ENCODE data around the gene MED13.
"Not testable (repeated sequence)": the region's sequence is repeated elsewhere in the genome, so short reads cannot be mapped to it uniquely, and the experiment has no call there.

MED13 gene

DNA sequence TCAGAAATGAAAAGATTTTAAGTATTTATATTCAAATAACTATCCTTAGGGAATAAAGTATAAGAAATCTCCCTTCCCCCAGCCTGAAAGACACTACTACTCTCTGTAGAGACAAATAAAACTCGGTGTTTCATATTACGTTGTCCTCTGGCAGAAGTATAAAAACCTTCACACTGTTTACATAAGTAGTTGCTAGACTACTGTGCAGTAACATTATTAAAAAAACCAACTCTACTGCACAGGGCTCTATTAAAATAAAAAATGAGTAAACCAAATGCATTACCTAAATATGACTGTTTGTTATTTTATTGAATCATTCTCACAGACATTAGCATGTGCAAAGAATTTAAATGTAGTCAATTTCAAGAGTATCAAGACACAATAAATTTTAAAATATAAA lies 67.4 kb downstream of the MED13 start:
- no peak for DNase-seq (ENCODE audit: low spot score)

DNA sequence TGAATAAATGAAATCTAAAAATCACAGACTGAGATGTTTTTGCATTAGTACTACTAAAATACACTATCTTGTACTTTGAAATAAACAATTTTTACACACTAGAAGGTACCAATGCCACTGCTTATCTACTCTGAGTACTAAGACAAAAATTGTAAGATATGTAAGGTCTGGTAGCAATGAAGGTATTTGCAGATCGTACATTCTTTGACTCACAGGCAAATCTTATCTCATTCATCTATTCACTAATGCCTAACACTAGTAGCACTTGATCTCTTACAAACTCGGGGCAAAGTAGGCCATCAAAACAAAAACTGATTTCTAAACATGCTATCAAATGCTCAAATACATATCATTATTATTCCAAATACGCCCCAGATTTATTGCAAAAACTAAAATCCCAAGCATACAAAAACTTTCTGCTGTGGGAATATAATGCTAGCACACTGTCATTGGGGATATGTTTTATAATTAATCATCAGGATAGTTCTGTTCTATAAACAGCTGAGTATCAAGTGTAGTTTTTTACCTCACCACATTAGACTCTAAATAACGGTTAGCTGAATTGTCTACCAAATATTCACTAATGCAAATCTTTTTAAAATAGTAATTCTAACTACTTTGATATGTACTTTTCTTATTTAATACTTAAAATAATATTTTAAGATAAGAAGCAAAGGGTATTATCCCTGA lies 68.0 kb downstream of the MED13 start:
- no peak for DNase-seq (ENCODE audit: low spot score)

DNA sequence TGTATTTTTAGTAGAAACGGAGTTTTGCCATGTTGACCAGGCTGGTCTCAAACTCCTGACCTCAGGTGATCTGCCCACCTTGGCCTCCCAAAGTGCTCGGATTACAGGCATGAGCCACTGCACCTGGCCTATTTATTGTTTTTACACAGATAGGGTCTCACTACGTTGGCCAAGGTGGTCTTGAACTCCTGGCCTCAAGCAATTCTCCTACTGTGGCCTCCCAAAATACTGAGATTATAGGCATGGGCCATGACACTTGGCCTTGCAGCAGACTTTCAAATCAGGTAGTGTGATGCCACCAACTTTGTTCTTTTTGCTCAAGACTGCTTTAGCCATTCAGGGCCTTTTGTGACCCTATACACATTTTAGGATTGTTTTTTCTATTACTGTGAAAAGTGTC lies 75.6 kb downstream of the MED13 start:
- DNase-seq (ENCODE audit: low spot score): no peak

DNA sequence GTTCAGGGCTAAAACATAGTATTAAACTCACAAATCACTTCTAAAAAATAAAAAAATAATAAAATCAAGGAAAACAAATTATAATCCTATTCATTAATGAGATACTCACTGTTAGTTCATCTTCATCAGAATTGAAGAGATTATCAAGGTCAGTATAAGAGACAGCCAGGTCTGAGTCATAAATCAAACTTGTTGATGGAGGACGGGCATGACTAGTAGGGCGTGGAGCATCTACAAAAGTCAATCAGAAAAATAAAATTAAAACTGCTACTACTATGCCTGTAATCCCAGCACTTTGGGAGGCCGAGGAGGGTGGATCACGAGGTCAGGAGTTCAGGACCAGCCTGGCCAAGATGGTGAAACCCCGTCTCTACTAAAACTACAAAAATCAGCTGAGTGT lies 78.2 kb downstream of the MED13 start:
- no peak for DNase-seq (ENCODE audit: low spot score)

DNA sequence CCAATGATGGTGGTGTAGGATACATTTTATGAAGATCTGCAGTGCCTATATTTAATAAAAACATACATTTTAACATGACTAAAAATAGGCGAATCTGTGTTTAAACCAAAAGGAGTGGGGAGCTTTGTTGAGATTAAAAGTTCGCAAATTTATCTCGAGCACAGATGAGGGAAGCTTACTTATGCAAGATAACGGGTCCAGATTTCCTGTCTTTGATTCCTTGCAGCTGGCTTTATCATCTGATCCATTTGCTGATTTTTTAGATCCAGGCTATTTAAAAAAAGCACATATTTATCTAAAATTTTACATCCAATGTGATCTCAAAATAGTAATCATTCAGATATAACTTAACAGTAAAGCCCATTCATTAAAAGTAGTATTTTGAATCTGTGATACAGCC lies 80.3 kb downstream of the MED13 start:
- DNase-seq (ENCODE audit: low spot score): no peak

DNA sequence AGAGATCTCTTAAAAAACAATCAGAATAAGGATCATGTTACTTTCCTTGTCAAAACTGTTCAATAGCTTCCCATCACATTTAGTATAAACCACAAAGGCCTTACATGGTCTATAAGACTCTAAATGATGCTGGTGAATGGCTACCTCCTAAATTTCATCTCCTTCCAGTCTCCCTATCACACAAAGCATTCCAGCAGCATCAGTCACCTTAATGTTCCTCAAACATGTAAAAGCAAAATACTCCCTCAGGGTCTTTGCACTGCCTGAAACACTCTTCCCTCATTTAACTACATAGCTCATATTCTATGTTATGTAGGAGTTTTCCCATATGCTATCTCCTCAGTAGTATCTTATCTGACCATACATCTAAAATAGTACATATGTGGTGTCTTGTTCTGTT lies 83.8 kb downstream of the MED13 start:
- no peak for DNase-seq (ENCODE audit: low spot score)

DNA sequence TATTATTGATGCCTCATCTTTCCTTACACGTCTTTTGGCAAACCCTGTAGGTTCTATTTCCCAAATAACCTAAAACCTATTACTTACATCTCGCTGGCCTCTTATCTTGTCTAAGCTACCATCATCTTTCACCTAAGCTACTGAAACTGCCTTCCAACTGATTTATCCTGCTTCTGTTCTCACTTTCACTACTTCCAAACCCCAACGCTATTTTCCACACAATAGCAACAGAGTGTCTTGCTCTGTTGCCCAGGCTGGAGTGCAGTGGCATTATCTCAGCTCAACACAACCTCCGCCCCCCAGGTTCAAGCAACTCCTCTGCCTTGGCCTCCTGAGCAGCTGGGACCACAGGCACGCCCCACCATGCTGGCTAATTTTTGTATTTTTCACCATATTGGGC lies 84.5 kb downstream of the MED13 start:
- no peak for DNase-seq (ENCODE audit: low spot score)

DNA sequence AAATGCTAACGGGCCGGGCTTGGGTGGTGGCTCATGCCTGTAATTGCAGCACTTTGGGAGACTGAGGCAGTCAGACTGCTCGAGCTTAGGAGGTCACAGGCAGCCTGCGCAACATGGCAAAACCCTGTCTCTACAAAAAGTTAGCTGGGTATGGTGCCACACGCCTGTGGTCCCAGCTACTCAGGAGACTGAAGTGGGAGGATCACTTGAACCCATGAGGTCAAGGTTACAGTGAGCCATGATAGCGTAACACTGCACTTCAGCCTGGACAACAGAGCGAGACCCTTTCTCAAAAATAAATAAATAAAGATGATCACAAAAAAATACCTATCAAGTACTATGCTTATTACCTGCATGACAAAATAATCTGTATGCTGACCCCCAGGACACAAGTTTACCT lies 91.0 kb downstream of the MED13 start:
- DNase-seq (ENCODE audit: low spot score): no peak

DNA sequence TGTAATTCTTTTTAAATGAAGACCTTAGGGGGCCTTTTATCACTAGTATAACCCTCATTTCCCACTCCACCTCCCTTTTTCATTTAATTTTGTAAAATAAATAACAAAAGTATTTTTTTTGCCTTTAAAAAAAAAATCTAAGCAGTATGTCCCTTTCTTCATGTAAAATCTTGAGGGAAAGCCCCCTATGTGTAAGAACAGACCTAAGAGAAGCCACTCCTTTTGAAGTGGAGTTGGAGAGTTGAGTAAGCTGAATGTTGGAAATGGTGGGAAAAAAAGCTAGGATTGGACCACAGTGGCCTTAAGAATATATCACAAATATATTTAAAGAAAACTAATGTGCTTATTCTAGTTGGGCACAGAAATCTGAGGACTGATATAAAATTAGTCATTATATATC lies 92.8 kb downstream of the MED13 start:
- DNase-seq (ENCODE audit: low spot score): no peak

DNA sequence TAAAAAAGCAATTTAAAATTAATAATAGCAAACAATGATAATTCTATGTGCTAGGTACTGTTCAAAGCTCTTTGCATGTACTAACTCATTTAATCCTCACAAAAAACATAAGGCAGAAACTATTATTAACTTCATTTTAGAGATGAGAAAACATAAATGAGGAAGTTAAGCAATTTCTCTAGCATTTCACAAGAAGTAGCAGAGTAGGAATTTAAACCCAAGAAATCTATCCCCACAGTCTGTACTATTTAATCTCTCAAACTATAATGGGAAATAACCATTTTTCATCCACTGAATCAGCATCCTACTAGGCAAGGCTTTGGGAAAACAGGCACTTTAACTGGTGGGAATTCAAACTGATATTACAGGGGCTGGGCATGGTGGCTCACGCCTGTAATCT lies 95.0 kb downstream of the MED13 start:
- DNase-seq (ENCODE audit: low spot score): no peak

DNA sequence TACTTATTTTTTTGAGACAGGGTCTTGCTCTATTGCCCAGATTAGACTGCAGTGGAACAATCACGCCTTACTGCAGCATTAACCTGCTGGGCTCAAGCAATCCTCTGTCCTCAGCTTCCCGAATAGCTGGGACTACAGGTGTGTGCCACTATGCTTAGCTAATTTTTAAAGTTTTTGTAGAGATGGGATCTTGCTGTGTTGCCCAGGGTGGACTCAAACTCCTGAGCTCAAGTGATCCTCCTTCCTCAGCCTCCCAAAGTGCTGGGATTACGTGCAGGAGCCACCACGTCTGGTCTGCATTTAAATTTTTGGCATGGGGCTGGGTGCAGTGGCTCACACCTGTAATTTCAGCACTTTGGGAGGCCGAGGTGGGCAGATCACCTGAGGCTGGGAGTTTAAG lies 96.3 kb downstream of the MED13 start:
- no peak for DNase-seq (ENCODE audit: low spot score)

DNA sequence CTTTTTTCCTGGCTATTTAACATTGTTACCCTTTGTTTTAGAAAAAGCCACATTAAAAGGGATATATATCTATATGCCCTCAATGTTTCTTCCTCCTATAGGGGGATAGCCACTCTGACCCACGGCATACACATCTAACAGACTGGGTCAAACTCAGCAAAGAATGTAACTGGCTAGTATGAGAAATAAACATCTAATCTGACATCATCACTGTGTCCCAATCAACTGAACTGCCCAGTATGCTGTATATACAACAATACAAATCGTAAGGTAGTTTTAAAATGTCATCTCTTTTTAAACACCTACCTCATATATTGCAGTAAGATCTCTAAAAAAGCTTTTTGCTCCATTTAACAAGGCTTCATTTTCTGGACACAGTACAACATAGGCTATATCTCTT lies 97.3 kb downstream of the MED13 start:
- no peak for DNase-seq (ENCODE audit: low spot score)

DNA sequence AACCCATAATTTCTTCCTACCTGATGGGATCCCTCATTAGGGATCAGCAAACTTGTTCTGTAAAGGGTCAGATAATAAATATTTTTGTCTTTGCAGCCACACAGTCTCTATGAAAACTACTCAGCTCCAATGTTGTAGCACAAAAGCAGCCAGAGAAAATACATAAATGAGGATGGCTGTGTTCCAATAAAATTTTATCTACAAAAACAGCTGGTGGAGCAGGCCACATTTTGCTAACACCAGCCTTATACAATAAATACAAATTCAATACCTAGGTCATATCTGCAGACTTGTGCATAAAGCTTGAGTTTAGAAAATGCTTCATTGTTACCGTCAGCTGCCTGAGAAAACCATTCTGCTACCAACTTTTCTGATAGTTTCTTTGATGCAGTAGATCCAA lies 98.9 kb downstream of the MED13 start:
- DNase-seq (ENCODE audit: low spot score): no peak

DNA sequence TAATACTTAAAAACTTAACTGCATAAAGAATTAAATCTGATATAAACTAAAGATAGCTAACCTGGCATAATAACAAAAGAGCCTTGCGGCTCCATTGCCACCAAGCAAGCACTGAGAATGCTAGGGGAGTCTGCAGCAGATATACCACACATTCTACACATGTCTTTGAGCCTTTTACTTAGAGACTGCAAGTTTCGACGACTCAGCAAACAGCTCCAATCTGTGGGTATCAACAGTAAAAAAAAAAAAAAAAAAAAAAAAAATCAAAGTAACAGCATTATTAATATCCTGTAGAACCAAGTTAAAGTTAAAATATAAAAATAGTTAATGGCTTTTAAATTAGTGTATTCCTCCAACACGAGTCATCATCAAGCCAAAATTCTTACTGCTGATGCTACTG lies 109.5 kb downstream of the MED13 start:
- DNase-seq (ENCODE audit: low spot score): no peak

DNA sequence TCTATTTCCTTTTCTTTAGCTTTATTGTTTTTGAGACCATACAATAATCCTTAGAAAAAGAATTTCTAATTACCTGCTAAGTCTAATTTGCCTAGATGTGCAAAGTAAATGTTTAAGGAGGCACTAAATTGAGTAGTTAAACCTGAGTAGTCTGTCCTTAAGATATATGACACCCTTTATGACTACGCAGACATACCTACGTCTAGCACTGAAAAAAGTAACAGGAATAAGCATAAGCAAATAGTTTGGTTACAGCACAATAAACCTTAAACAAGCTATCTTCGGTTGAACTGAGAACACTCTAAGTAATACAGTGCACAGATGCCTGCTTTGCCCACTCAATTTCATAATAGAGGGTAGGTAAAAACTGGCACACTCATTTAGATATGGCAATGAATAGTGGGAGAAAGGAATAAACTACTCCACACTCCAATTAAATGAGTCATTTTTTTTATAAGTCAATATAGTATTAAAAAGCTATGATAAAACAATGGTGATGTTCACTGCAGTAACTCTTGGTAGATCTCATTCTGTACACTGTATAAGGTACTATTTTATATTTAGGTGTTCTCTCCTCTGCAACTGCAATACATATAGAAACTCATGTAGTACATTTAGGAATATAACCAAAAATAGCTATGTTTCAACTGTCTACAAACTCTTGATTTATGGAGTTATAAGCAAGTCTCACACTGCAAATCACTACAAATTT lies 117.6 kb downstream of the MED13 start:
- DNase-seq (ENCODE audit: low spot score): no peak

DNA sequence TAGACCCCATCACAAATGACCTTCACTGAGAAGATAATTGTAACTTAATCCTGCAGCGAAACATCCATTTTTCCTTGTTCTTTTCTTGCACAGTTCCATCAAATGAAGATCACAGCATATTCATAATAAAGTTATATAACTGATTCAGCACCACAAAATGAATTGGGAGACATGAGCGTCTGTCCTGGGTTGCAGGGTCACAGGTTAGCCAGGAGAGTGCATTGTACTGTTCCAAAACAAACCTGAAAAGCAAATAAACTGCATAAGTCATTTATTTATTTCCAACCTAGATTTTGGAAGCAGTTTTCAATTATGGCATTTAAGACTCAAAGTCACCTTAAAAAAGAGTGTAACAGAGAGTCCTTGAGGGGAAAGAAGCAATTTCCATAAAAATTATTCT lies 118.7 kb downstream of the MED13 start:
- no peak for DNase-seq (ENCODE audit: low spot score)

DNA sequence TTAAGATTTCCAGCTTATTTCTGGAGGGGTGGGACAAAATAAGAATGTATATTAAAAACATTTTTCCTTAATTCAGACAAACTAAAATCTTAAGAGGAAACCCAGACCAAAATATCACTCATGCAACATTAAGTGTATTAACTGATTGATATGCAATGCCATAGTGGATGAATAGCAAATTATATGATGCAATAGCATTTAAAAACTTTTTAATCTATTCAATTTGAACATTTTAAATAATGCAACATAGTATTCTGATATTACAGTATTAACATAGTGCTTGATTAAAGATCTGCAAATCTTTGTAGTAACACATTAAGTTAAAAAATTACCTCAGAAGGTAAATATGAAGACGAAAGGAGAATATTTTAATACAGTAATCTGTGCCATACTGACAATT lies 122.0 kb downstream of the MED13 start:
- DNase-seq (ENCODE audit: low spot score): no peak

DNA sequence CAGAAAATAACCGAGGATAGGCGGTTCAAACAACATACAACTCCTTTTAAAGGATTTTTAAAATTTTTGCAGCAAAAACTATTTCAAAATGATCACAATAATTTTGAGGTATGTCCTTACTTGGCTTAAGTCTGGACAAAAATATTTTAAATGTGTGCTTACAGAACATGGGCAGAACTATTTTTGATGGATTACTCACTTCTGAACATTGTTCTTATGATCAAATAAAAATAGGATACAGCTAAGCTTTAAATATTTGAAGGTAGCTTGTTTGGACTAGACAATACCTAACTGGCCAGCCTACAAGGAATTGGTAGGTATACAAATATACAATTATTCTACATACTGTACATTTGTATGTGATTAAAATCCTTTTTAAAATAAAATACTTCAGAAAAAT lies 123.0 kb downstream of the MED13 start:
- DNase-seq (ENCODE audit: low spot score): no peak

DNA sequence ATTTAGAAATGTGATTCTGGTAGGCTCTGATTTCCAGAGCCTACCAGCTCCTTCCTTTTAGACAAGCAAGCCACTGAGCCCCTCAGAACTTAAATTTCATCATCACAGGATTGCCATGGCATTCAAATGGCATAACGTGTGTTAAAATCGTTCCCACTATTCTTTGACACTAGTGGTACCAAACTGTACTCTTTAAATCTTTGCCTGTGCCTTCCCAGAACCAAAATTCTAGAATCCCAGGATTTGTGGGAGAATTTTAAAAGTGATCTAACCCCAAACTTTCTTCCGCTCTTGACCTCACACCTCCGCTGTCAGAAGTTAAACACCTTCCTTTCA lies 137.0 kb downstream of the MED13 start:
- no peak for DNase-seq (ENCODE audit: low spot score)

DNA sequence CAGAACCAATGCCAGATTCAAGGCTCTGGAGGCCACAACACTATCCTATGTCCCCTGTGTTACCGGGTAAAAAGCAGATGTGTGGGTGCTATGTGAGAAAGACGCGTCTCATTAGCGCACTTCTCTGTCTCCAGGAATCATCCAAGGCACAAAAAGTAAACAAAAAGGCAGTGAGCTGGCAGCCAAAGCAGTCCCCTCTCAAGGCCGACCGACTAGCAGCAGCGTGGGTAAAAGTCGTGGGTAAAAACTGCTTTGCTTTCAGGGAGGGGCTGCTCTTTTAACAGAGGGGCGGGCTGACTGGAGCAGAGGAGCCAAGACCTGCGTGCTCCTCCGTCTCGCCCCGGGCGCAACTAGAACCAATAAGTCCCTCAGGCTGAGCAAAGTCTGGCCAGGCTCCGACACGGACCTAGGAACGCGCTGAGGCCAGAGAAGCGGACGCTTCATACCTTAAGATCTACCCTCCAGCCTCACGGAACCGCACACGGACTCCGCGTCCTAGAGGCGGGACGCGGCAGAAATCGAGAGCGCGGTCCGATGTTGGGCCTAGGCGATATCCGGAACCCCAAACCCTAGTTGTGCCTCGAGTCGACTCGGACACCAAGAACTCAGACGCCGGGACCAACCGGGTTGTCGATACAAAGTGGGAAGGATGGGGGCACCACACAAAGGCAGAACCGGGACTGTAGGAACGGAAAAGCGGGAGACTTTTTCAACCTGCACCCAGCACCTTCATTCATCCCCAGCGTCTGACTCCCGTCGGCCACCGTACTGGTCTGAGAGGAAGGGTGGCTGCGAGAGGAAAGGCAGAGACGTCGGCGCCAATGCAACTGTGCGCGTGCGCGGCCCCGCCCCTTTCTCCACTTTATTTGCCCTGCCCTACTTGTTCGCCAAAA lies 137.6 kb downstream of the MED13 start, which contains the start of gene INTS2:
INTS2 (minus strand) TSS at position 775 of the 893 bp plus-strand sequence. CDS start 1,338 bp downstream, outside the sequence.
- peak; percentile 93 for DNase-seq (ENCODE audit: low spot score)

DNA sequence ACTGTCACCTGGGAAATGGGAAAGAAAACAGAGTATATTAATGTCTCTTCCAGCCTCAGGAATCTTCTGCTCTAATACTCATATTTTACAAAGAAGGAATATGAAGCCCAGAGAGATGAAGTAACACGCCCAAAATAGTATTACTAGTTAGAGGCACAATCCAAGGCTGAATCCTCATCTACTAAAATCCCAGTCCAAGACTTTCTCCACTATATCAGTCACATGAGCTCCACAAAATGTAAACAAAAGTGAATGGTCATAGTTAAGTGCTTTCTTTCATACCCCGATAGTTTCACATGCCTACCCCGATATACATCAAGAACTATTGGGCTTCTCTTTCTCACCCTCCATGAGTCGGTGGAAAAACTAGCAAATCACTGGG lies 138.3 kb downstream of the MED13 start:
- no peak for DNase-seq (ENCODE audit: low spot score)

DNA sequence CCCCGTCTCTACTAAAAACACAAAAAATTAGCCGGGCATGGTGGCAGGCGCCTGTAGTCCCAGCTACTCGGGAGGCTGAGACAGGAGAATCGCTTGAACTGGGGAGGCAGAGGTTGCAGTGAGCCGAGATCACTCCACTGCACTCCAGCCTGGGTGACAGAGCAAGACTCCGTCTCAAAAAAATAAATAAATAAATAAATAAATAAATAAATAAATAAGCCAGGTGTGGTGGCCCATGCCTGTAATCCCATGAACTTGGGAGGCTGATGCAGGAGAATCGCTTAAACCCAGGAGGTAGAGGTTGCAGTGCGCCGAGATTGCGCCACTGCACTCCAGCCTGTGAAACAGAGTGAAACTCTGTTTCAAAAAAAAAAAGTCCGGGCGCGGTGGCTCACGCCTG lies 149.9 kb downstream of the MED13 start:
- DNase-seq (ENCODE audit: low spot score): not testable (repeated sequence)

Data from globus pallidus (tissue), 1 donor.